GM21367 (cell line): Measurements from ENCODE around the gene RBMY1B.
"Not testable (repeated sequence)": the region's sequence is repeated elsewhere in the genome, so short reads cannot be mapped to it uniquely, and the experiment has no call there.

Experiments
- ATAC-seq: cut with Tn5 transposase; IDR thresholded peaks from one replicate; pipeline ENCODE4 v1.9.1; 2021; ENCODE audit not compliant: unreplicated experiment

RBMY1B gene

GRCh38 chrY:21511038-21511437 is at the start of gene RBMY1B:
Gene RBMY1B (plus strand): TSS chrY:21511338. CDS start chrY:21513351, 2,013 bp downstream.
- ATAC-seq: not testable (repeated sequence)

GRCh38 chrY:21462915-21463314 is 48.2 kb upstream of the RBMY1B start:
- ATAC-seq: not testable (repeated sequence)

DNA sequence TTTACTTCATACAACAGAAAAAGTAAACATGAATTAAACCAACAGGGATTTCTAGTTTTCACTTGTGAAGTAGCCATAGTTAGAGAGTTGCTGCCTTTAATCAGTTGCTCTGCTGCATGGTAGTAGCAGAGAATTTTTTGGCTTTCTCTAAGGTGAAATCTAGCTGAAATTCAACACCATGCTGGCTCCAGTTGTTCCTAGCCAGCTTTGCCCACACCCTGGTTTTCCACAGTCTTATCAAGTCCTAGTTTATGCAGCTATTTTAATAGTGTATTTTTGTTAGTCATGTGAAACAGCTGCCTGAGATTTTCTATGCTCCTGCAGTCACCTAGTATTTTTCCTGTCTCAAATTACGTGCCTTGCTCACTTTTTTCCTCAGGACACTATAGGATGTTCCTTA is 28.2 kb upstream of the RBMY1B start:
- ATAC-seq: no peak

DNA sequence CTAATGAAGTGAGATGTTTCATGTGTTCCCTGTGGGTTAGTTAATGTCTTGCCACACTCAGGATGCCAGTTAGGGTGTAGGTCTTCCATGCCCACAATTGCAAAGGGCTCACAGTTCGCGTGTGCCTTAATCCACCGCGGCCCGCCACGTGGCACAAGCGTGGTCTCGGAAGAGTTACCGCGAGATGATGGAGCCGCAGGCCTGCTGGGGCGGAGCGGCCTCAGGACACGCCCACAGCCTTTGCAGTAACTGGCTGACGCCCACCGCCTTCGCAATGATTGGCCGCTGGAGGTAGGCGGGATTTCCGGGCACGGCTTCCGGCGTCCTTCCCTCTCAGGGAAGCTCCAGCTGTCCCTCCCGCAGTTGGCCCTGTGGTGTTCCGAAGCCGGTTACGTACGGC is 23.4 kb downstream of the RBMY1B start, which contains the start of gene RBMY1A1:
RBMY1A1 (plus strand) TSS at position 301 of the 400 bp plus-strand sequence. CDS start 2,013 bp downstream, outside the sequence.
- not testable (repeated sequence) for ATAC-seq

DNA sequence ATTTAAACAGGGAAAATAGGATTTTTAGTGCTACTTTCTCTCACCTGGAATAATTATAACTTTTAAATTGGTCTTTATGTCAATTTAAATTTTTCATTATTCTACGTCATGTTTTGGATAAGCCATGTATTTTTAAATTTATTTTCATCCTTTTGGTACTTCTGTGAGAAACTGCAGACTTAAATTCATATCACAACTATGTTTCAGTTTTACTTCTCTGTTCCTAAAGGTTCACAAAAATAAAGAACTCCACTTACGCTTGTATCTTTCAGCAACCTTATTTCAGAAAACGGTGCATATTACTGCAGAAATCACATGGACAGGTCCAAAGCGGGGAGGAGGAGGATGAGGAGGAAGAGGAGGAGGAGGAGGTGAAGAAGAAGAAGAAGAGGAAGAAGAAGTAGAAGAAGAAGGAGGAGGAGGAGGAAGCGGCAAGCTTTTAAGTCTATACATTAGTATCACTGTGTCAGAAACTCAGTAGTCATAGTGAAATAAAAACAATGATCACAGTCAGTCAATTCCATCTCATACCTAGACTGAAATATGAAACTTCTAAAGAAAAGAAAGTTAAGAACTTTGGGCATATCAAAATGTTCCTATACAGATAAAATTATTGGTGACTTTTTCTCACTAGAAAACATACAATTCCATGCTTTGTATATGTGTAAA is 48.3 kb downstream of the RBMY1B start:
- ATAC-seq: peak; percentile 88
